ENCODE results near the gene TMEM179B. TPM values are rescaled to one million over a fixed set of nuclear protein-coding genes. Genes with fewer than 3 reads are reported as not detected.

TMEM179B gene
- total and polyA plus RNA-seq, 9 of the 15 experiments (the other 6 are each of a cell fraction or from before 2014, with no cell fraction given), result 27.7 to 105 (median 37.0) TPM

GRCh38 chr11:62816557-62816956 lies 29.4 kb downstream of the TMEM179B start:
- in situ Hi-C loops (cut with MboI), result no loop called here
- Histone ChIP-seq H3K4me2 (ENCODE audit: insufficient read depth, low read length) (no peak overlapping the region), H3K36me3 (ENCODE audit: control insufficient read depth, insufficient read depth, low read length) (peaks cover 22% of the 10 kb centered on the region; the same call in 2 of the 3 replicates), H3K4me1 (replicated peaks in 1 of 2; ENCODE audit: control insufficient read depth in 2 of 2, insufficient read depth in 2 of 2, low read length in 2 of 2) (no peaks in the 10 kb centered on the region; a peak in 2 of 5 replicates), H3K9me1 (ENCODE audit: control insufficient read depth, insufficient read depth, low read length) (no peaks in the 10 kb centered on the region), H3K27ac (ENCODE audit: extremely low read depth, low read depth, low read length) (no peak overlapping the region), H3K4me3 (no peak overlapping the region), H2AFZ (ENCODE audit: low read depth, low read length) (no peak overlapping the region), H3K79me2 (ENCODE audit: control insufficient read depth, insufficient read depth, low read length) (no peaks in the 10 kb centered on the region), H3K27me3 (ENCODE audit: control insufficient read depth in 2 of 2, insufficient read depth in 2 of 2, low read length in 2 of 2) (no peaks in the 10 kb centered on the region), H4K20me1 (replicated peaks; ENCODE audit: control insufficient read depth, insufficient read depth, low read length) (no peaks in the 10 kb centered on the region), H3K9me3 (replicated peaks; ENCODE audit: control insufficient read depth, insufficient read depth, low read depth, low read length) (no peaks in the 10 kb centered on the region), H3K9ac (ENCODE audit: insufficient read depth in 1 of 2, low read depth in 2 of 2, low read length in 2 of 2) (no peak overlapping the region)
- DNase-seq (ENCODE audit: extremely low read depth in 1 of 4, low spot score in 3 of 4) (no peak), FAIRE-seq (no peak), ATAC-seq (no peak)
- ChIA-PET CTCF (ENCODE audit: low intra/inter-chr PET ratio) (no interaction called here), POLR2A (interaction anchor here (0.9 to 4.5 kb wide), 9 partner anchors 7 to 64 kb away, joined by 3 to 40 read pairs (median 8); partner anchors contain the start of genes NXF1, SLC3A2, STX5 and TEX54)
- TF ChIP-seq ZBTB8A (IDR thresholded peaks at IDR 0.05; ENCODE audit: partially characterized antibody), result no peak
- no peak for TF ChIP-seq RNF219 (CRISPR knock-in tag; IDR thresholded peaks at IDR 0.05)
- TF ChIP-seq MECOM (CRISPR knock-in tag; IDR thresholded peaks at IDR 0.05), result no peak
- no peak for TF ChIP-seq MTA2 (IDR thresholded peaks at IDR 0.05; ENCODE audit: low read depth)
- TF ChIP-seq MITF (IDR thresholded peaks at IDR 0.05), result no peak
- no peak for TF ChIP-seq RBM17 (IDR thresholded peaks at IDR 0.05; ENCODE audit: borderline replicate concordance, low read depth, low read length)
- TF ChIP-seq, protein P1, sequence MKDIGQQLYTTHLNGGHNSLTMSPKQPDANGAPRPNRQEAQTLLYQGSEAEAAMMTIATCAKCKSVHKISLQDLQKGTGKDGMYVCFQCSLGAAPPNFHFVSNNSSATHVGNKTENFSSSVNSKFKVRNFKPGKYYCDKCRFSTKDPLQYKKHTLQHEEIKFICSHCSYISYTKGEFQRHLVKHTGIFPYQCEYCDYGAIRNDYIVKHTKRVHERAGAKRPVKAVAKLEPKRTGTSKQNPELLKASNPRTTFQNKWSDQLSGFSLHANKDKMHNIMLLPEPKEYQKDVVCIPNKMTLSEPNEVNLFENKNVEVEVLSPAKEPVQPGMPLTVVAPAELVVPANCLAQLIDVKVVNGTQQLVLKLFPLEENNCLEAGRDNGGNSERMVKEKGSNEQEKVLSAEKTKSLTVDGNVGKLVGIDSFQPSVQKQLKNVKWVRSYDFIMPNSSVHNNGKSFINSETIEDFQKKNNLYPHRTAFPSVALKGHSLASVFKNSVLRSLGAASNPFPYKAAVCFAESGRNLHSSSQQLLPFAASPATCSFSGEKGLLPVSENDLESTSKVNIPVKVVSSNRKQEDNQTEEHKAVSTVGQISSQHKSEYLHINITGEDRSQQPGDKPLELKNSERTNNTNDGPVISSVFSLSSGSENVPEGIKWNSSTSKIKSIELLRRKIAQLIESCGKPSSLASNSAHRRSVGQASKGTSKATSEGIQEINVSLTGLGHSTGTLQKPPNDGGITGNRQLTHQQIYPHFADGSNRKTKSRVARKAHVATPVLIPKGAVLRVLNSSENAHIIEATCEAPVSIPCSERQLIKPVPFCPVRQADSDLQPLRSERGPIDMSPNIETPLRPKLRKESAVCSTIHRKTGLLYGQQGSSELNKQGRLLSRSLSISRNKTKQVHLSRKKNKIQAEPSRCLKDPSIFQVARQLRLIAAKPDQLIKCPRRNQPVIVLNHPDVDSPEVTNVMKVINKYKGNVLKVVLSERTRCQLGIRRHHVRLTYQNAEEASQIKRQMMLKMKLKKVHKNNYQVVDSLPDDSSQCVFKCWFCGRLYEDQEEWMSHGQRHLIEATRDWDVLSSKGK (CRISPR knock-in tag; IDR thresholded peaks at IDR 0.05), result no peak
- no peak for TF ChIP-seq BHLHE40 (IDR thresholded peaks at IDR 0.05; ENCODE audit: low read length)
- no peak for TF ChIP-seq HMG20A (CRISPR knock-in tag; conservative IDR thresholded peaks at IDR 0.05)
- no peak for TF ChIP-seq ETV5 (CRISPR knock-in tag; IDR thresholded peaks at IDR 0.05; ENCODE audit: low read depth)
- BruUV-seq (replicated peaks), result no TSS peak
- 90% methylated on average over 3 of the region's 8 CpGs for WGBS (ENCODE audit: insufficient coverage, low coverage, missing lambda C conversion rate)
- intact Hi-C loops (cut with micrococcal nuclease), result no loop called here
